Neural progenitor cell (in vitro differentiated cells): ENCODE data around the gene ARSD.

Experiments
- CTCF ChIP-seq: fragments of 200-600 bp; sonication (generic); IDR thresholded peaks from 2 replicates; pipeline ENCODE4 v1.5.1; 2017; ENCODE audit warnings: antibody characterized with exemption, mild to moderate bottlenecking
- EZH2 ChIP-seq: fragments of 200-600 bp; sonication (generic); IDR thresholded peaks from 2 replicates; pipeline ENCODE4 v1.6.1; 2017; ENCODE audit warnings: antibody characterized with exemption, mild to moderate bottlenecking, moderate library complexity

GRCh38 chrX:2921193-2921592 is 7.9 kb downstream of the ARSD start:
- no peak for TF ChIP-seq CTCF
- TF ChIP-seq EZH2, result no peak
